Left renal cortex interstitium (tissue), 4 donors: Measurements from ENCODE around the gene NOP10. TPM values are rescaled to one million over a fixed set of nuclear protein-coding genes. Genes with fewer than 3 reads are reported as not detected.
"Not testable (repeated sequence)": the region's sequence is repeated elsewhere in the genome, so short reads cannot be mapped to it uniquely, and the experiment has no call there.

ENCODE experiments used
- DNase-seq, 4 donors: peaks; one replicate each; pipeline ENCODE4 v3.0.0-alpha.2; 2013; ENCODE audit warnings: low read depth in 4 of 4, low spot score in 2 of 4, missing footprints in 1 of 4
- polyA plus RNA-seq, 4 donors: library from polyadenylated mRNA; unstranded; fragments of 120-200 nt; gene quantifications; one replicate each; pipeline ENCODE4 v1.2.1, GENCODE V29; 2013; ENCODE audit not compliant: insufficient read length in 4 of 4

The NOP10 gene
- 100 to 1,000 TPM; 117 to 152 (median 136) TPM for polyA plus RNA-seq

- DNase-seq = peak in 3 of 4 donors; percentile 81 to 88 (median 86)
Measured at GRCh38 chr15:34342737-34343575, at the start of gene NOP10, which contains the start of gene NUTM1. TSS of gene NOP10 (minus strand) at chr15:34343136. CDS start at chr15:34343073, 63 bp downstream. TSS of gene NUTM1 (plus strand) at chr15:34343315. CDS start at chr15:34343697, 382 bp downstream.

DNA sequence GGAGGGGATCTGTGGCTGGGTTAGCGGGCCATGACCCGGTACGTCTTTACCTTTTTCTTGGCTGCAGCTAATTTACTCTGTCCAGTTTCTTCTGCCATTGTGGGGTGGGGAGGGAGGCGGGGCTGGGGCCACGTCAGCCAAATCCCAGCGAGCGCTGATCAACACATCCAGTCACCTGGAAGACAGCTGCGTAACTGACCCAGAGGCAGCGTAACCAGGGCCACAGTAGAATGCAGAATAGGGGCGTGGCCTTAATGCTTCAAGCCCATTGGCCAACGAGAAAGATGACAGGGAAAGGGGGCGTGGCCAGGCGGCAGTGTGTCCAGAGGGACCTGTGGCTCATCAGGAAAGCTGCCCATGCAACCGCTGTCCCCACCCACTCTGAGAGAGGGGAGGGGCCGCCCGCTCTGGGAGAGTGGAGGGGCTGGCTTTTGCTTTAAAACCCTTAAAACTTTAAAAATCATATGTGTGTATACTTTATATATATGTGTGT, 46.7 kb upstream of the NOP10 start:
- not testable (repeated sequence) for DNase-seq

DNA sequence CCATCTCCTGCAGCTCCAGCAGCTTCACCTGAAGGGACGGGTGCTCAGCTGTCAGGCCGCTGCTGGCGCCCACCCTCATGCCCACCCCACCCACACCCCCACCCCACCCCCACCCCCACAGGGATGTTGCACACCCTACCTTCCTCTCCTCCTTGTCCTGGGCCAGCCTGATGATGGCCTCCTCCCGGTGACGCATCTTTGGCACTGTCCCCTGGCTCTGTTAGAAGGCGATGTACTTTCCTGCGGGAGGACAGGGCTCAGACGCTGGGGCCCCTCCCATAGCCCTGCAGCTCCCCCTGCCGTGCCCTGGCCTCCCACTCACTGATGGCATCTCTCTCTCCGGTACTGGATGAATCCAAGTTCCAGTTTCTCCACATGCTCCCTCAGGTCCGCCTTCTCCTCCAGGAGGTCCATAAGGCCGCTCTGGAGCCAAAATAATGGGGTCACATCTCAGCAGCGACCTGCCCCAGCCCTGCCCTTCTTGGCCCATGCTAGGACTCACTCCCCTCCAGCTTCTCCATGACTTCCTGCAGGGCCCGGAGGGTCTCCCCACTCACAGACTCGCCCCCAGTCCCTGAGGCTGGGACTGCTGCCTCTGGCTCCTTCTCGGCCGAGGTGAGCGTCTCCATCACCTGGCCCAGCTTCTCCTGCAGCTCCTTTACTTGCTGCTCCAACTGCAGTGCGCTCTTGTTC, 39.0 kb upstream of the NOP10 start:
- DNase-seq = not testable (repeated sequence)

- DNase-seq = not testable (repeated sequence)
Measured at GRCh38 chr15:34380491-34380890, 37.6 kb upstream of the NOP10 start.

DNA sequence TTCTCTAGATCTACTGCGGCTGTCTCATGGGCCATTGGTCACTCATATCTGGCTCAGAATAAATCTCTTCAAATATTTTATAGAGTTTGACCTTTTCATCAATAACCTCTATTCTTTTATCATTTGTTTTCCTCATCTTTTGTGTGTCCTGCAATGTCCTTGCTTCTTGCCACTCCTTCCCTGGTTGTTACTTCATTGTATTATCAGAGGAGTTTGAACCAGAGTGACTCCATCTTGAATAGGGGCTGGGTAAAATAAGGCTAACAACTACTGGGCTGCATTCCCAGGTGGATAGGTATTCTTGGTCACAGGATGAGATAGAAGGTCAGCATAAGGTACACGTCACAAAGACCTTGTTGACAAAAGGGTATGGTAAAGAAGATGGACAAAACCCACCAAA, 33.9 kb upstream of the NOP10 start:
- DNase-seq = no peak

DNA sequence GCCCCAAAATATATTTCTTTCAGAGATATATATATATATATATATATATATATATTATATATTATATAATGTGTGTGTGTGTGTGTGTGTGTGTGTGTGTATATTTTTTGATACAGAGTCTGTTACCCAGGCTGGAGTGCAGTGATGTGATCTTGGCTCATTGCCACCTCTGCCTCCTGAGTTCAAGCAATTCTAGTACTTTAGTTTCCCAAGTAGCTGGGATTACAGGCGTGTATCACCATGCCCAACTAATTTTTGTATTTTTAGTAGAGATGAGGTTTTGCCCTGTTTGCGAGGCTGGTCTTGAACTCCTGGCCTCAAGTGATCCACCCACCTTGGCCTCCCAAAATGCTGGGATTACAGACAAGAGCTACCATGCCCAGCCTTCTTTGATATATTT, 32.6 kb upstream of the NOP10 start:
- not testable (repeated sequence) for DNase-seq

- no peak for DNase-seq
Measured at GRCh38 chr15:34374816-34375215, 31.9 kb upstream of the NOP10 start.

GRCh38 chr15:34373951-34374350, 31.0 kb upstream of the NOP10 start:
- no peak for DNase-seq

GRCh38 chr15:34370643-34371042, 27.7 kb upstream of the NOP10 start:
- DNase-seq = no peak

DNA sequence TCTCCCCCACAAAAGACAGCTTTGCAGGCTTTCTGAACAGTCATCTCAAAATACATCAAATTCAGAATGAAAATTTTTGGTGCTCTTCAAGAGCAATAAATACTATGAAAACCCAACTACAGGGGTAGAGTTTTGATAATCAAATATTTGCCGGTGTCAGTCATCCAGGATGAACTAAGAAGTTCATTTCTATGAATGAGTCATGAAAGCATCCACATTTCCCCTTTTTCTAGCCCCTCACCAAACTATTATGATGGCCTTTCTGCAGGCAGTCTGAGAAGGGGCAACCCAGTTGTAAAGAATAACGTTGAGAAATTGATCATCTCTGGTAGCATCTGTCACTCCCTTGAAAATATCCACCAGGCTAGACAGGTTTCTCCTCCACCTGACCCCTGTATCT, 27.2 kb upstream of the NOP10 start:
- DNase-seq = no peak

DNA sequence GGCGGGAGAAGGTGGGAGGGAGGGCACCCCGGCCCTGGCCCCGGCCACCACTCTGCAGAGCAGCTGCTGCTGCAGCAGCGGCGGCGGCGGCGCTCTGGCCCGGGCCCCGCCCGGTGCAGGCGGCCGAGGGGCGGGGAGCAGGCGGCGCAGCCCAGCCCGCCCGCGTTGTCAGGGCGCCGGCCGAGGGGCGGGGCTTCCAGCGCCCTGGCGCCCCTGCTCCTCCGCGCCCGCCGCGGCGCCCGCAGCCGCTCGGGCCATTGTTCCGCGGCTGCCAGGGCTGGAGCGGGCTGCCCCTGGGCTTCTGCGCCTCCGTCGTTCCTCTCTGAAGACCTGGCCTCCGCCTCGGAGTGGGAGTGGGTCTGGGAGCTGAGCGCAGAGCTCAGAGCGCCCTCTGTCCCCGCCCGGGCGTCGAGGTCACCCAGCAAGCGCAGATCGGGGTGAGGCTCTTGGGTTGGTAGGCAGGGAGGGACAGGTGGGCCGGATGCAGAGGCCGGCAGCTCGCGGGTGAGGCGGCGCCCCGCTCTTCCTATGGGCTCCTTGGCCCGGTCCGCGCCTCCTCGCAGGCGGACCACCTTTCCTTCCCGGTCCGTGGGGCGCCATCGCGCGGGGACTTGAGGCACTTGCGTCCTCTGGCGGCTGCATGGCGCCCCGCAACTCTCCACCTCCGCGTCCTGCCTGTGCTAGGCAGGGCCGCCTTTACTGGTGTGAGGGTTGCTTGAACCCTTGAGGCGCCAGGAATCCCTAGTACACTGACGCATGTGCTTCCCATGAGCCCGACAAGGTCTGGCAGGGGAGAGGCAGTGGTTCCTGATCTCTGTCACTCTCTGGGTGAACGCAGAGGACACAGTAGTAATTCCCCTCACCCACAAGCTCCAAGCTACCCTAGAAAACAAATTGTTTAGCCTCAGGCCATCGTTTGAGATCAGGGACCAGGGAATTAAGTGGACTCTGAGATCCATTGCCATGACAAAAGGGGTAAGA, 24.5 kb upstream of the NOP10 start, which contains the start of gene LPCAT4:
TSS of gene LPCAT4 (minus strand) at position 96 of the 981 bp plus-strand sequence. CDS start 96 bp downstream, outside the sequence.
- DNase-seq = peak; percentile 67 to 81 (median 75)

DNA sequence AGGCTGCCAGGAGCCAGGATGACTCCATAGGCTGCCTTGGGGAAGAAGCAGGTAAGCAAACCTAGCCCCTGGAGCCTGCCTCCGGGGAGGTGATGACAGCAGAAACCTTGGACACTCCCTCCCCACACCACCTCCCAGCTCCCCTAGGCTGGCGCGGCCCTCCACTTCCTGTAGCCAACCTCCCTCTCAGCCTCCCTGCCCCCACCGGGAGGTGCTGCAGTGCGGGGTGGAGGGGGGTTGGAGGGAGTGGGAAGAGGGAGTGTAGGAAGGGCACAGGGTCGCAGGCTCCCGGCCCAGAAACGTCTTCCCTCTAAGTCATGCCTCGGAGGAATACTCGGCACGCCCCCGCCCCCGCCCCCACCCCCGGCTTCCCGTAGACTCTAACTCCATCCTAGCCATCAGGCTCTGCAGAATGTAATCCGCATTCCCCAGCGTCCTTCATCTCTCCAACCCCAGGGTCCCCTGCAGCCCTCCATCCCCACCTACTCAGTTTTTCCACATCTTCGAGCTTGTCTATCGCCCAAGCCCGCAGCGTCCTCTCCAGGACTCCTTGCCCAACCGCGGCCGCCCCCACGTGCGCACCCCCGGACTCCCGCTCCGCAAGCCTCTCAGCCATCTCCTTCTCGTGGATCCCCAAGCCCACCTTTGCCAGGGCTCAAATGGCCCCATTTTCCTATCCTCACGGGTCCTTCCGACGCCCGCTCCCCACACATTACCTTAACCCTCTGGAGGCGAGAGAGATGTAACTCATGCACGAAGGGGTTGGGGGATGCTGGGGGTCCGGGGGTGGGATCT, 23.5 kb upstream of the NOP10 start:
- no peak for DNase-seq

GRCh38 chr15:34365836-34366235, 22.9 kb upstream of the NOP10 start:
- DNase-seq = no peak

DNA sequence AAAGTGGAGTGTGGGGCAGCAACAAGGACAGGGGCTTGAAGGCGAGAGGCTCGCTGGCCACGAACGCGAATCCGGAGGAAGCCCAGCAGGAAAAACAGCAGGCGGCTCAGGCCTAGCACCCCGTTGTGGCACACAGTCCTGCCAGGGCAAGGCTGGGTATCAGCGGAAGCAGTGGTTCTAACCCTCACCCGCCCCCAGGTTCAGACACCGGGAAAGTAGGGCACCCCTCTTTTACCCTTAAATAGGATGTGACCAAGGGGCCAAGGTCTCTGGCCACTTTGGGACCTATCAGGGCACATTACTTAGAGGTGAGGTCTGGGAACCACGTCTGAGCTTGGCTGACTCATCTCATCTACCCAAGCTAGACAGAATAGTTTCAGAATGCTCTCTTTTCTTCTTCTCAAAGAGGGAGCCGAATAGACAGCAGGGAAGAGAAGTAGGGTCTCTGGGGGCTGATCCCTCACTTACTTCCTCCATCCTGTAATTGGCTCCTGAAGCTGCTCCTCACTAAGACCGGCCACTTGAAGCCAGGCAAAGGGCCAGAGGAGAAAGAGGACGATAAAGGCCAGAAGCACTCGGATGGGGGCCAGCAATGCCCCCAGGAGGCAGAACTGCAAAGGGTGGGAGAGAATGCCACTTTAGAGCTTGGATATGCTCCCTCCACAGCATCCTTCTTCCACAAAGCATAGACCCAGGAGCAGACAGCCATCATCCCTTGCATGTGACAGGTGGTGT, 22.3 kb upstream of the NOP10 start:
- no peak for DNase-seq

- DNase-seq = no peak
Measured at GRCh38 chr15:34364041-34364440, 21.1 kb upstream of the NOP10 start.

GRCh38 chr15:34362047-34362773, 19.3 kb upstream of the NOP10 start:
- DNase-seq = no peak

DNA sequence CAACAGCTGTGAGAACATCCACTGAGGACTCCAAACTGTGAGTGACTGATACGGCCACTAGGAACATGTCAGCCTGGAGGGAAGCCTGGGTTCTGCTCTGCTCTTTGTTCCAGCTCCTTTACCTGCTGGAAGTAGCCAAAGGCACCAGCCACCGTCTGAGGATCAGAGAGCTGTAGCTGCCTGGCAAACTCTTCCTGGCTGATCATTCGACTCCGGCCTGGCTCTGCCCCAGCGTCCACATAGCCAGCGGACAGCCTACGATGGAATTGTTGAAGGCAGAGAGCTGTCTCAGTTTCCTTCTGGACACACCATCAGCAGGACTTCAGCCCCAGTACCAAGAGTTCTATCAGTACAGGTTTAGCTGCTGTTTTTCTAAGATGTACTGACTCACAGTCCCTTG, 18.3 kb upstream of the NOP10 start:
- DNase-seq = no peak

DNA sequence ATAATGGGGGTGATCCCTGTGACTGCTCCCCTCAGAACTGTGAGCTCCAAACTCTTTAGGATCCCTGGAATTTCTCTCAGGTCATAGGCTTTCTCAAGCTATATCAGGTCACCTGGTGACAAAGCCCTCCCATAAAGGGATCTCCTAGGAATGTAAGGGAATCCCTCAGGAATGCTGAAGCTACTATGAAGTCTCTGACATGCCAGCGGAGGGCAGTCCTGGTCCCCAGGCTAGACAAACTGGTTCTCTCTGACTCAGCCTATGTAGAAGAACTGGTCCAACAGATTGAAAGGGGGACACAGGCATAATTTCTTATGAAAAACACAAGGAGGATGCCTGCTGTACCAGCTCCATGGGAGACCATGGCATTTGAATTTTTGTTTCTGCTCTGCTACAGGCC, 17.4 kb upstream of the NOP10 start:
- no peak for DNase-seq
